HG03095 (cell line): Measurements from ENCODE around the gene NFASC.

Experiments
- ATAC-seq: cut with Tn5 transposase; IDR thresholded peaks from one replicate; pipeline ENCODE4 v1.9.1; 2021; ENCODE audit warnings: moderate library complexity; ENCODE audit not compliant: unreplicated experiment

Gene NFASC

GRCh38 chr1:204979306-204979705 is 108.6 kb downstream of the NFASC start:
- no peak for ATAC-seq

GRCh38 chr1:204979891-204980649 is 109.4 kb downstream of the NFASC start:
- ATAC-seq: no peak

DNA sequence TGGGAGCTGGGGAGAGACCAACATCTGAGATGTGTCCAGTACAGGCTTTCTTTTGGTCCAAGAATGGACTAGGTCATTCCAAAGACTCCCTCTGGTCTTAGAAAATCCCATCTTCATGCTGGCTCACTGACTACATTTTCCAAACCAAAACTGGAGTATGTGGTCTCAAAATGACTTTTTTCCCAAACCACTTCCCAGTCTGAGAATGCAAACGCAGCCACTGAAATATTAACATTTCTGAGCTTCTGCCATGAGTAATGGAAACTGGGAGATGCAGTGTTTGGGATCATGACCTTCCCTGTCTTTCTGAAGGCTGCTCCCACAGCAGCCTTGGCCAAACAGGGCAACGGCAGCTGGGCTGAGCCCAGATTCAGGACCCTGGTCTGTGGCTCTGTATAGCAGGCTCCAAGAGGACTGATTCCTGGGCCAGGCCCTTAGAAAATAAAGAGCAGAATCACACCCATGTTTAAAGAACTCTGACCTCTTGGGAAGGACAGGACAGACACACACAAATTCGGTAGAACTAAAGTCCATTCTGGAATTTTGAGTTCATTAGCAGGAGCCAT is 110.3 kb downstream of the NFASC start:
- ATAC-seq: no peak

GRCh38 chr1:204983136-204983535 is 112.5 kb downstream of the NFASC start:
- no peak for ATAC-seq

DNA sequence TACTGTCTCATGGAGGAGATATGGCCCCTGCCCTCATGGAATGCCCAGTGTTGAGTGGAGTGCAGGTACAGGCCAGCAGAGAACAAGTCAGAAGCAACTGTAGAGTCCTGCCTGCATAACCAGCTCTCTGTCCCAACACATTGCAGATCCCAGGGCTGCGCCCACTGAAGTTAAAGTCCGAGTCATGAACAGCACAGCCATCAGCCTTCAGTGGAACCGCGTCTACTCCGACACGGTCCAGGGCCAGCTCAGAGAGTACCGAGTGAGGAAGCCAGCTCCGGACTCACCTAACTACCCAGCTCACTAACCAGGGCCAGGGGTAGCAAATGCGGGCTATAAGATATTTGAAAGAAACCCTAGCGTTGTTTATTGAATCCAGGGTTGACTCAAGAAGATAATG is 113.2 kb downstream of the NFASC start:
- no peak for ATAC-seq

- ATAC-seq: no peak
Measured at GRCh38 chr1:204984499-204984898, 113.8 kb downstream of the NFASC start.

DNA sequence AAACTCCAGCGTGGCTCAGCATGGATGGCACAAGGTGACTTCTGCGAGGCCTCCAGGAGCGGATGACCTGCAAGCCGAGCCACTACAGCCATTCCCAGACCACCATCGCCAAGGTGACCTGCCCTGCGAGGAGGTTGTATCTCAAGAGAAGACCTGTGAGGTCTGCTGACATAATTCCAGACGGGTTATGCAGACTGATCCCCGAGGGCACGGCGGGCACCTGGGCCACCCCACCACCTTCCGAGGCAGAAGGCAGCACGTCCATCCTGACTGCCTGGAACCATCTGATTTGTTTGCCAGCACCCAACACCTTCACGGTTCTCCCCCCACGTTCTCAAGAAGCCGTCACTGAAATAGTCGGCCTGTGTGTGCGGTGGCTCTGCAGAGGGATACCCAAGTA is 115.5 kb downstream of the NFASC start:
- ATAC-seq: no peak

DNA sequence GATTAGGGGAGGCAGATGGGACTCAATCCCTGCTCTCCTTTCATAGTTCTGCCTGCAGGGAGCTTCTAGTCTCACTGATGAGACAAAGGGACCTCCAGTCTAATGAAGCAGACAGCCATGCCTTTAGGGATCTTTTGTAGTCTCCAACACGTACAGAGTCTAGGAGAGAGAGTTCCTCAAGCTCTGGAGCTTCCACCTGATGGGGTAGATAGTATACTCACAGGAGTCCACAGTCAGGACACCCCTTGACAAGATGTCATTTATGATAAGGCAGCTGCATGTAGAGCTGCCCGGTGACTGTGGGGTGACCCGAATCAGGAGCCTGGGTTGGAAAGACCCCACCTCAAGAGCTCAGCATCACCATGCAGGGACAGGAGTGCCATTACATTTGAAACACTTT is 117.0 kb downstream of the NFASC start:
- no peak for ATAC-seq

GRCh38 chr1:204988196-204988595 is 117.5 kb downstream of the NFASC start:
- no peak for ATAC-seq

- ATAC-seq: no peak
Measured at GRCh38 chr1:204989266-204990058, 118.8 kb downstream of the NFASC start.

- no peak for ATAC-seq
Measured at GRCh38 chr1:204990059-204990664, 119.5 kb downstream of the NFASC start.

DNA sequence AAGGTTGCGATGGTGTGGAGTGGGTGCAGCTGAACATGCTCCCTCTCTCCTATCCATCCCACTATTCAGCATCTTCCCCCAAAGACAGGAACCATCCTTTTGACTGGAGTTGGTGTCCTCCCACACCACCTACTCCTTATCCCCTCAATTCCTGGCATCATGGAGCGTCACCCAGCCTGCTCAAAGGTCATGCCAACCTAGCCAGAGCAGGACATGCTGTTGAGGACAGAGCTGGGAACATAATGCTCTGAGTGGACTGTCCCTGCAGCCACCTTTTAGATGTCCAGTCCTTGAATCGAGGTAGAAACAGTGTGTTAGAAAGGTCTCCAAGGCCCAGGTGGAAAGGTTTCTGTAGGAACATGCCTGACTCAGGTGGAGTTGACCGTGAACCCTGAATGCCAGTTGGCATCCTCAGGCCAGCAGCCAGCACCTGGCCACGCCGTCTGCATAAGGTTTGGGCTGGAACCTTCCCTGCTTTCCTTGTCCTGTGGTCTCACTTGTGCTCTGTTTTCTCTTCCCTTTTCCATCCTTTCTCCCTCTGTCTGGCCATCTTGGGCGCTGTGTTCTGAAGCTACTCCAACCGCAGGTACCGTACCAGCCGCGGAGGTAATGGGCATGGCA is 120.2 kb downstream of the NFASC start:
- ATAC-seq: no peak

DNA sequence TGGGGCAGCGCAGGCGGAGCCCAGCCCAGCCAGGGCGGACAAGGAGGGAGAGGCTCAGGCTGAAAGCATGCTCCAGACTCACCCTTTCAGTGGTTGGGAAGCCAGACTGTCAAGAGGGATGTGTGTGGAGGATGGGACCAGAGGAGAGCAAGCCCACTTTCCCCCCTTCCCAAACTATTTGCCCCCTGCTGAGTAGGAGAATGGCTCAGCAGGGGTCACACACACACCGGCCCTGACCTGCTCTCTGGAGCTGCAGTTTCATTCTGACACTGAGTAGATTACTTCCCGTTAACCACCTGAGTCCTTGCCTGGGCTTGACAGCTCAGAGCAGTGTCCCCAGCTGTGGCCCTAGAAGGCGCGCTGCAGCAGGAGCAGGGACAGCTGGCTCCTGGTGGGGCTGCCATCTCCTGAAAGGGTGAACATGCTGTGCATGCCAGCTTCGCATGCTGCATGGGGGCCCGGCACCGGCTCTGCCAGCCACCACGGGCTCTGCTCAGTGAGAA is 120.7 kb downstream of the NFASC start:
- no peak for ATAC-seq

GRCh38 chr1:204992201-204992997 is 121.7 kb downstream of the NFASC start:
- ATAC-seq: no peak

- no peak for ATAC-seq
Measured at GRCh38 chr1:204992998-204993314, 122.3 kb downstream of the NFASC start.

DNA sequence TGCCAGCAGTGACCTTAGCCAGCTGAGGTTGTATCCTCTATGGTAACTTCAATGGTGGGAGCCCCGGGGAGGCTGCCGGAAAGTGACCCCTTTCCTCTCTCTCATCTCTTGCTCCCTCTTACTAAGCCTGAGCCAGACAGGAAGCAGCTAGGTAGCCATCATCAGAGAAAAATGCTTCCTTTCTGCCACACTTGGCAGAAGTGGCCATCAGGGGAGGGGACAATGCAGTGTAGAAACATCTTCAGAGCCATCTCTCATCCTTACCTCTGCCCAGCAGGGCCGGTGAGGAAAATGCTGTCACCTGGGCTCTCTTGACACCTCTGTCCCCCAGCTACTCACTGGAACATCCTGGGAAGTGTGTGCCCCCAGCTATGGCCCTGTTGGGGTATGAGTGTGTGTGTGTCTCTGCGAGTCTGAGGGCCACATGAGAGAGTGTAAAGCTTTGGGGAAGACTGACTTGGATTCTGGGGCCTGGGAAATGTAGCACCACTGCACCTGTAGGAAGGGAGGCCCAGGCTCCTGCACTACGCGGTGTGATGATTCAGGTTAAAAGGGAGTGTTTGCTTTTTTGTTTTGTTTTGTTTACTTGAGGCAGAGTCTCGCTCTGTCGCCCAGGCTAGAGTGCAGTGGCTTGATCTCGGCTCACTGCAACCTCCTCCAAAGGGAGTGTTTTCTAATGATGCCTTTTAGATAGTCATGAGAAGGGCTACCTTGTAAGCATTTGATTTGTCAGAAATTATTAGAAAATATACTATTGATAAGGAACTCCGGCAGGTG is 123.6 kb downstream of the NFASC start:
- ATAC-seq: no peak

GRCh38 chr1:204996981-204997380 is 126.3 kb downstream of the NFASC start:
- no peak for ATAC-seq

GRCh38 chr1:204997591-204998355 is 127.1 kb downstream of the NFASC start:
- no peak for ATAC-seq

DNA sequence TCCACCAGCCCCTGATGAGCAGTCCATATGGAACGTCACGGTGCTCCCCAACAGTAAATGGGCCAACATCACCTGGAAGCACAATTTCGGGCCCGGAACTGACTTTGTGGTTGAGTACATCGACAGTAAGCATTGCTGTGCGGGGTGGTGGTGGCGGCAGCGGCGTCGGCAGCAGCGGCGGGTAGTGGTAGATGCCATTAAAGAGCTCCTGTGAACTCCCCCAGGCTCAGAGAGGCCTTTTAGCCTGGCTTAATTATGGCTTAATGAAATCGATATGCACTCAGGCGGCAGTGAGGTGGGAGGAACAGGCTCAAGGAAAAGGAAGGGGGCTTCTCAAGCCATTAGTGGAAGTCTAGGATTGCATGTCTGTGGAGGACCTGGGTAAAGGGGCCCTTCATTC is 130.5 kb downstream of the NFASC start:
- ATAC-seq: no peak
